ENCODE data around the gene AP2B1.

Gene AP2B1

DNA sequence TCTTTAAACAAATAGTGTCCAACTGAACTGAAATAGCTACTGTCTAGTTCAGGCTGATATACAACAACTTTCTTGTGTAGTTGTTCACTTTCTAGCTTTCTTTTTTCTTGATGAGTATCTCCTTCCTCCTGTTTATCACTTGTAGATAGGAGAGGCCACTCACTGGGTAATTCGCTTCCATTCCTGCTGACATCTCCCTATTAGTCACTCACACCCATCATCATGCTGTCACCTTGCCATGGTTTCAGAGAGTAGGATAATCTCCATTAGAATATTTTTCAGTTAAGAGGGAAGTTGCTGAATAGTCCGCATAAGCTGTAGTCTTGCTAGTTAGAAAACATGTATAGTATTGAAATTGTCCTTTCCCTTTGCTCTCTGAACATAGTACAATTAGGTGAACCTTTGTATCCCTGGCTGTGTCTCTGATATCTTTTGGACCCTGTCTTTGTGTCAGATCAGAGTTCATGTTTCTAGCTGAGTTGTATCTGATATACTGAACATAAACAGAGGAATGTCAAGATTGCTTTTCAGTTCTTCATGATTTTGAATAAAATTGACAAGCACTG, 79.9 kb downstream of the AP2B1 start:
- peak; percentile 10 for DNase-seq (ENCODE audit: low read depth)
- TF ChIP-seq, protein P1, sequence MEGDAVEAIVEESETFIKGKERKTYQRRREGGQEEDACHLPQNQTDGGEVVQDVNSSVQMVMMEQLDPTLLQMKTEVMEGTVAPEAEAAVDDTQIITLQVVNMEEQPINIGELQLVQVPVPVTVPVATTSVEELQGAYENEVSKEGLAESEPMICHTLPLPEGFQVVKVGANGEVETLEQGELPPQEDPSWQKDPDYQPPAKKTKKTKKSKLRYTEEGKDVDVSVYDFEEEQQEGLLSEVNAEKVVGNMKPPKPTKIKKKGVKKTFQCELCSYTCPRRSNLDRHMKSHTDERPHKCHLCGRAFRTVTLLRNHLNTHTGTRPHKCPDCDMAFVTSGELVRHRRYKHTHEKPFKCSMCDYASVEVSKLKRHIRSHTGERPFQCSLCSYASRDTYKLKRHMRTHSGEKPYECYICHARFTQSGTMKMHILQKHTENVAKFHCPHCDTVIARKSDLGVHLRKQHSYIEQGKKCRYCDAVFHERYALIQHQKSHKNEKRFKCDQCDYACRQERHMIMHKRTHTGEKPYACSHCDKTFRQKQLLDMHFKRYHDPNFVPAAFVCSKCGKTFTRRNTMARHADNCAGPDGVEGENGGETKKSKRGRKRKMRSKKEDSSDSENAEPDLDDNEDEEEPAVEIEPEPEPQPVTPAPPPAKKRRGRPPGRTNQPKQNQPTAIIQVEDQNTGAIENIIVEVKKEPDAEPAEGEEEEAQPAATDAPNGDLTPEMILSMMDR (IDR thresholded peaks at IDR 0.05; ENCODE audit: low read length, missing control alignments), result no peak
- no peak overlapping the region for H3K4me3 ChIP-seq (replicated peaks; ENCODE audit: low read depth, low read length)

DNA sequence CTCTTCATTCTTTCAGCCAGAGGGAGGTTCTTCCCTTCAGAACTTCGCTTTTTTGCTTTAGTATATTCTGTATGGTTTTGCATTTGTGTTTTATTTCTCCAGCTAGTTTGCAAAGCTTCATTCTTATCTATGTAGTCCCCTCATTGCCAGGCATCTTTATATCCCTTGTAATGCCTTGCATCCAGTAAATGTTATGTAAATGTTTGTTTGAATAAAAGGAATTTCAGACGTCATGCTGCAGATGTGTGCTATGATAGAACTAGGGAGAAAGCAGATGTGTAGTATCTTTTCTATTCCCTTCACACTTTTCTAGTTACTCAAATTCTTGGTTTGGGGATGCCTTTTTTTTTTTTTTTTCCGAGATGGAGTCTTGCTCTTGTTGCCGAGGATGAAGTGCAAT, 81.7 kb downstream of the AP2B1 start:
- no peak overlapping the region for H3K4me3 ChIP-seq (replicated peaks; ENCODE audit: low read depth, low read length)
- TF ChIP-seq, protein P1 (IDR thresholded peaks at IDR 0.05; ENCODE audit: low read length, missing control alignments), result no peak

DNA sequence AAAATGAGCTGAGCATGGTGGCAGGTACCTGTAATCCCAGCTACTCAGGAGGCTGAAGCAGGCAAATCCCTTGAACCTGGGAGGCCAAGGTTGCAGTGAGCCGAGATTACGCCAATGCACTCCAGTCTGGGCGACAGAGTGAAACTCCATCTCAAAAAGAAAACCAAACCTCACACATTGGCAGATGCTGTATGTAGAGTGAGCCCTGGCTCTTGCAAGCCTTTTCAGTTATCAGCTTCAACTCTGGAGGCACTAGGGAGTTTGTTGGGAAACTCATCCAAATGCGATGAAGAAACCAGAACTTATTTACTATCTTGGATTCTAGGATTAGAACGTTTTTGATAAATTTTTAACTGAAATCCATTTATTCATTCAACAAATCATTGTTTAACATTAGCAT, 87.4 kb downstream of the AP2B1 start:
- TF ChIP-seq, protein P1 (IDR thresholded peaks at IDR 0.05; ENCODE audit: low read length, missing control alignments), result no peak
- no peak for DNase-seq (ENCODE audit: low read depth)
- no peak overlapping the region for H3K4me3 ChIP-seq (replicated peaks; ENCODE audit: low read depth, low read length)

More for the DNA sequence above, 81.7 kb downstream of the AP2B1 start:
- DNase-seq (ENCODE audit: low read depth), result no peak

DNA sequence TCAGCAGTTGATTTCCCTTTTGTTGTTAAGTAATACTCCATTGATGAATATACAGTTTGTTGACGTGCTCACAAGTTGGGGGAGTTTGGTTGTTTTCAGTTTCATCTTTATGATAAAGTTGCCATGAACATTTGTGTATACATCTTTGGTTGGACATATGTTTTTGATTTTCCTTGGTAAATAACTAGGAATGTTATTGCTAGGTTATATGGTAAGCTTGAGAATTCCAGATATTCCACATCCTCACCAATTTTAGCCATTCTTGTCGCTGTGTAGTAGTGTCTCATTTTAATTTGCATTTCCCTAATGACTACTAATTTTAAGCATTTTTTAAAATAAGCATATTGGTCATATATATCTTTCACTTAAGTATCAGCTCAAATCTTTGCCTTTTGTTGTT, 89.3 kb downstream of the AP2B1 start:
- TF ChIP-seq, protein P1 (IDR thresholded peaks at IDR 0.05; ENCODE audit: low read length, missing control alignments), result no peak
- DNase-seq (ENCODE audit: low read depth), result no peak
- no peak overlapping the region for H3K4me3 ChIP-seq (replicated peaks; ENCODE audit: low read depth, low read length)

DNA sequence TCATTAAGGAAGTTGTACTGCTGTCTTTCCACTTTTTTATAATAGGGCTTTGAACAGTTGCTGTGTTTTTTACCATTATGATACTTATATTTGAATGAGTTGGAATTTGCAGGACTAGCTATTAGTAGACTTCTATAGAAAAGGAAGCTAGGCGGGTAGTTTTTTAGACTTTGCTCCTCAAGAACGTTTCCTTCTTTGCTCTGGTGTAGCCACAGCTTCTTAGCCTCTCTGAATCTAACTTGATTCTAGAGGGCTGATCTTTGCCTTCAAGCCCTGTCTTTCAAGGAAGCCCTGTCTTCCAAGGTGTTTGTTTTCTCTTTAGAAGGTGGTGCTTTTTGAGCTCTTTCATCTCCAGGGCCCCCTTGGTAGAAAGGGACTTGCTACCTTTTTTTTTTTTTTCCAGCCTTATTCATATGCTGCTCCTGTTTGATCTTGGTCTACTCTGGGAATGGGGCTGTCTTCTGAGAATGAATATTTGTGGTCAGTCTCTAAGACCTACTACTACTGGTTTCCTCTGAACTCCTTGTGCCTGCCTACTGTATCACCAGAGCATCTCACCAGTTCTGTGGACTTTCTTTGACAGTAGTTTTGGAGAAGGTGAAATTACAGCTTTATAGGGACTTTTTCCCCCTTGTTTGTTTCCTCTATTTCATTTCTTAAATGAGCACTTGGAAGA, 92.0 kb downstream of the AP2B1 start:
- no peak for DNase-seq (ENCODE audit: low read depth)
- TF ChIP-seq, protein P1 (IDR thresholded peaks at IDR 0.05; ENCODE audit: low read length, missing control alignments), result no peak
- H3K4me3 ChIP-seq (replicated peaks; ENCODE audit: low read depth, low read length), result no peak overlapping the region

DNA sequence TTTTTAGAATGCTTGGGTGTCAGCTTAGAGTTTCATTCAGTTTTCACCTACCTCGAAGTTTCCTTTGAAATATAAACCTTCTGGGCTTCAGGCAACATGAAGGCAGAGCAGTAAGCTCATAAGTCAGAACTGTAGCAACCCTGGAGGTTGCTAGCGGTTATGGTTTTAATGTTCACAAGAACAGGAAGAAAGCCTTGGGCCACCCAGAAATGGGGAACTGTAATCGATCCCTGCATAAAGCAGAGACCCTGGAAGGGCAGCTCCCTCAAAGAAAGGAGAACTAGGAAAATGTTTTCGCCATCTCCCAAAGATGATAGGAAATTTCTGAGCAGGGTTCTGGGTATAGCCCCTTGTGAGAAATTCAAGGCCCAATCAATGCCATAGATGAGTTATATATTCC, 96.5 kb downstream of the AP2B1 start:
- no peak overlapping the region for H3K4me3 ChIP-seq (replicated peaks; ENCODE audit: low read depth, low read length)
- DNase-seq (ENCODE audit: low read depth), result no peak
- TF ChIP-seq, protein P1 (IDR thresholded peaks at IDR 0.05; ENCODE audit: low read length, missing control alignments), result no peak
